Testis (tissue), 3 donors: ENCODE data around the gene INTS7. TPM values are rescaled to one million over a fixed set of nuclear protein-coding genes. Genes with fewer than 3 reads are reported as not detected.

Experiments used
- DNase-seq: peaks from one replicate; pipeline ENCODE4 v3.0.0-alpha.2; 2019
- H3K27ac ChIP-seq, 2 donors: fragments of 200-600 bp; sonication (generic); one replicate each; pipeline ENCODE4 v1.5.1; 2019
- H3K27me3 ChIP-seq: fragments of 200-600 bp; sonication (generic); one replicate; pipeline ENCODE4 v1.5.1; 2019
- H3K36me3 ChIP-seq: fragments of 200-600 bp; sonication (generic); one replicate; pipeline ENCODE4 v1.5.1; 2017; ENCODE audit warnings: low read depth; ENCODE audit errors: missing control alignments
- H3K4me1 ChIP-seq: fragments of 200-600 bp; sonication (generic); one replicate; pipeline ENCODE4 v1.5.1; 2019
- H3K4me3 ChIP-seq, 2 donors: fragments of 200-600 bp; sonication (generic); one replicate each; pipeline ENCODE4 v1.5.1; 2017 to 2019
- H3K9me3 ChIP-seq: fragments of 200-600 bp; sonication (generic); one replicate; pipeline ENCODE4 v1.5.1; 2017
- CTCF ChIP-seq, 3 experiments: fragments of 450-650 bp in 2 of 3; fragments of 200-600 bp in 1 of 3; sonication (generic) in 1 of 3; IDR thresholded peaks; one replicate each; pipeline ENCODE4 v1.5.1; 2016 to 2019; ENCODE audit warnings: antibody characterized with exemption in 3 of 3, mild to moderate bottlenecking in 2 of 3, moderate library complexity in 1 of 3
- POLR2A ChIP-seq: fragments of 450-650 bp; IDR thresholded peaks from one replicate; pipeline ENCODE4 v1.6.1; 2017; ENCODE audit warnings: antibody characterized with exemption, mild to moderate bottlenecking, moderate library complexity
- WGBS, 2 donors: methylation state at CpG; one replicate each; pipeline ENCODE4 v1.1.5; 2018; 5-methylcytosine and 5-hydroxymethylcytosine counted together
- intact Hi-C: fragments of 100-400 bp; cut with DNase I; formaldehyde crosslinking; loops from one replicate; pipeline ENCODE4 v1.15.1; 2023; ENCODE audit warnings: low total_unique reads
- polyA plus RNA-seq: library from polyadenylated mRNA; stranded (reverse); fragments of 350-450 nt; fragmentation: Illumina TruSeq; extraction: RNeasy Lipid Tissue Mini Kit (QIAGEN cat#74804); gene quantifications from one replicate; pipeline ENCODE4 v1.2.3, GENCODE V29; 2014; ENCODE audit warnings: low read depth, low replicate concordance; ENCODE audit not compliant: insufficient read depth
- total RNA-seq, 2 donors: library from RNA; depleted of rRNA; stranded (reverse); fragments of >200 nt; gene quantifications; one replicate each; pipeline ENCODE4 v1.2.3, GENCODE V29; 2016

The INTS7 gene
- total and polyA plus RNA-seq, 3 donors from 2014 or later = 29.9 to 51.1 (median 35.6) TPM

GRCh38 chr1:211908453-211908852 lies 126.9 kb downstream of the INTS7 start:
- no peak for DNase-seq
- H3K4me1 ChIP-seq = no peaks in the 10 kb centered on the region
- no peaks in the 10 kb centered on the region for H3K9me3 ChIP-seq
- intact Hi-C loops = no loop called here
- WGBS, 2 donors = 84 to 88% methylated on average over 2 of the region's 2 CpGs
- H3K27ac ChIP-seq = no peak overlapping the region
- no peaks in the 10 kb centered on the region for H3K27me3 ChIP-seq
- H3K4me3 ChIP-seq = no peak overlapping the region
- no peak for TF ChIP-seq CTCF (IDR thresholded peaks at IDR 0.05)
- TF ChIP-seq POLR2A = no peak
- H3K36me3 ChIP-seq = no peaks in the 10 kb centered on the region

- Histone ChIP-seq H3K9me3 (no peaks in the 10 kb centered on the region), H3K4me1 (no peaks in the 10 kb centered on the region), H3K27me3 (no peaks in the 10 kb centered on the region), H3K27ac (no peak overlapping the region), H3K4me3 (no peak overlapping the region), H3K36me3 (no peaks in the 10 kb centered on the region)
- WGBS, 2 donors = 52 to 57% methylated on average over 2 of the region's 2 CpGs
- intact Hi-C loops = no loop called here
- no peak for DNase-seq
- TF ChIP-seq POLR2A (no peak), CTCF (IDR thresholded peaks at IDR 0.05) (no peak)
These were observed 131.7 kb downstream of the INTS7 start for GRCh38 chr1:211903490-211904245.

GRCh38 chr1:211902624-211903291 lies 132.6 kb downstream of the INTS7 start:
- Histone ChIP-seq H3K36me3 (no peaks in the 10 kb centered on the region), H3K27ac (no peak overlapping the region), H3K4me1 (no peaks in the 10 kb centered on the region), H3K4me3 (no peak overlapping the region), H3K27me3 (no peaks in the 10 kb centered on the region), H3K9me3 (no peaks in the 10 kb centered on the region)
- TF ChIP-seq POLR2A (no peak), CTCF (IDR thresholded peaks at IDR 0.05) (no peak)
- DNase-seq = no peak
- intact Hi-C loops = no loop called here
- WGBS, 2 donors = 89 to 95% methylated on average over 4 of the region's 4 CpGs

GRCh38 chr1:211901945-211902344 lies 133.4 kb downstream of the INTS7 start:
- H3K9me3 ChIP-seq = no peaks in the 10 kb centered on the region
- TF ChIP-seq CTCF (IDR thresholded peaks at IDR 0.05) (no peak), POLR2A (no peak)
- H3K27ac ChIP-seq = no peak overlapping the region
- intact Hi-C loops = no loop called here
- no peaks in the 10 kb centered on the region for H3K36me3 ChIP-seq
- H3K4me1 ChIP-seq = no peaks in the 10 kb centered on the region
- 90 to 100% methylated on average over 2 of the region's 2 CpGs for WGBS, 2 donors
- H3K4me3 ChIP-seq = no peak overlapping the region
- no peak for DNase-seq
- no peaks in the 10 kb centered on the region for H3K27me3 ChIP-seq
